Measurements from ENCODE around the gene BBS2. TPM values are rescaled to one million over a fixed set of nuclear protein-coding genes. Genes with fewer than 3 reads are reported as not detected.

BBS2 gene
- total and polyA plus RNA-seq, 2 of the 13 experiments (the other 11 are each of a cell fraction or from before 2014, with no cell fraction given): 59.7 to 68.3 TPM

DNA sequence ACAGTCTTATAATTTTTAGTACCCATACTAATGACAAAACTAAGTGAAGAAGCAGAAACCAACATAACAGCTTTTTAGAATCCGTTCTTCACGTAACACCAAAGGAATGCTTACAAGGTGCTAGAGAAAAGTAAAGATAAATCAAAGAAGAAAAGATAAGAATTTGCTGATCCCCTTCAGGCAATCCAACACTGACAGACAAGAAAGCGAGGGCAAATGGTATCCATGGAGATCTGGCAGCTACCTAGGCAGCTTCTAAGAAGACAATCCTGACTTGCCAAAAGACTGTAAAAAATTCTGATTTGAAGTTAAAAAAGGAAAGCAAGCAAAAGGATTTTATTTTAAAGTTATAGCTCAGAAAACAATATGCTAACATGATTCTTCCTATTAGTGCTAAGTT, 14.6 kb downstream of the BBS2 start (continued):
- TF ChIP-seq, protein P1, sequence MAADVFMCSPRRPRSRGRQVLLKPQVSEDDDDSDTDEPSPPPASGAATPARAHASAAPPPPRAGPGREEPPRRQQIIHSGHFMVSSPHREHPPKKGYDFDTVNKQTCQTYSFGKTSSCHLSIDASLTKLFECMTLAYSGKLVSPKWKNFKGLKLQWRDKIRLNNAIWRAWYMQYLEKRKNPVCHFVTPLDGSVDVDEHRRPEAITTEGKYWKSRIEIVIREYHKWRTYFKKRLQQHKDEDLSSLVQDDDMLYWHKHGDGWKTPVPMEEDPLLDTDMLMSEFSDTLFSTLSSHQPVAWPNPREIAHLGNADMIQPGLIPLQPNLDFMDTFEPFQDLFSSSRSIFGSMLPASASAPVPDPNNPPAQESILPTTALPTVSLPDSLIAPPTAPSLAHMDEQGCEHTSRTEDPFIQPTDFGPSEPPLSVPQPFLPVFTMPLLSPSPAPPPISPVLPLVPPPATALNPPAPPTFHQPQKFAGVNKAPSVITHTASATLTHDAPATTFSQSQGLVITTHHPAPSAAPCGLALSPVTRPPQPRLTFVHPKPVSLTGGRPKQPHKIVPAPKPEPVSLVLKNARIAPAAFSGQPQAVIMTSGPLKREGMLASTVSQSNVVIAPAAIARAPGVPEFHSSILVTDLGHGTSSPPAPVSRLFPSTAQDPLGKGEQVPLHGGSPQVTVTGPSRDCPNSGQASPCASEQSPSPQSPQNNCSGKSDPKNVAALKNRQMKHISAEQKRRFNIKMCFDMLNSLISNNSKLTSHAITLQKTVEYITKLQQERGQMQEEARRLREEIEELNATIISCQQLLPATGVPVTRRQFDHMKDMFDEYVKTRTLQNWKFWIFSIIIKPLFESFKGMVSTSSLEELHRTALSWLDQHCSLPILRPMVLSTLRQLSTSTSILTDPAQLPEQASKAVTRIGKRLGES (CRISPR knock-in tag; IDR thresholded peaks at IDR 0.05; ENCODE audit: borderline replicate concordance): no peak

DNA sequence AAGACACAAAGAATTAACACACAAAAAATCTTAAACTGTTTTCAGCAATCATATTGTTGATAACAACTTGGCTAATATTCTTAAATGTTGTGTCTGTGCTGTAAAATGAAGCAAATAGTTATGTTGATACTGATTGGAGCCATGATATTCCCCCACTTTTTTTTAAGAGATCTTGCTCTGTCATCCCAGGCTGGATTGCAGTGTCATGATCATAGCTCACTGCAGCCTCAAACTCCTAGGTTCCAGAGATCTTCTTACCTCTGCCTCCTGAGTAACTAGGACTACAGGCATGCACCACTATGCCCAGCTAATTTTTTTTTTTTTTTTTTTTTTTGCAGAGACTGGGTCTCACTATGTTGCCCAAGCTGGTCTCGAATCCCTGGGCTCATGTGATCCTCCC, 26.0 kb downstream of the BBS2 start:
- in situ Hi-C loops (cut with HindIII; ENCODE audit: extremely low pct_ligation_motif_present, low pct_unique_long_range_greater_than_20kb) (no loop called here), intact Hi-C loops (cut with micrococcal nuclease; ENCODE audit: unreplicated experiment) (no loop called here)
- Histone ChIP-seq H3K27me3 (ENCODE audit: control insufficient read depth in 1 of 2, insufficient read depth in 2 of 2, low read length in 2 of 2) (no peaks in the 10 kb centered on the region), H3K79me2 (ENCODE audit: insufficient read depth, low read length) (no peaks in the 10 kb centered on the region), H3K4me1 (ENCODE audit: insufficient read depth, low read length) (peaks cover 11% of the 10 kb centered on the region), H3K9ac (ENCODE audit: insufficient read depth, low read depth, low read length) (no peak overlapping the region), H3K4me2 (ENCODE audit: low read depth, low read length) (no peak overlapping the region), H3K27ac (ENCODE audit: extremely low read length, insufficient read depth, low read length) (no peak overlapping the region), H4K20me1 (ENCODE audit: insufficient read depth, low read length) (no peaks in the 10 kb centered on the region), H3K36me3 (replicated peaks in 1 of 2; ENCODE audit: control insufficient read depth in 1 of 2, insufficient read depth in 2 of 2, low read length in 2 of 2) (peaks cover 2 to 16% of the 10 kb centered on the region in 2 experiments; a peak in 4 of 5 replicates), H3K9me3 (ENCODE audit: low read length) (no peaks in the 10 kb centered on the region), H2AFZ (ENCODE audit: low read length) (no peak overlapping the region), H3K4me3 (replicated peaks in 1 of 3; ENCODE audit: insufficient read depth in 1 of 3, low read depth in 2 of 3, low read length in 3 of 3) (no peak overlapping the region)
- WGBS (ENCODE audit: low lambda C conversion rate): 95% methylated on average over 1 of the region's 1 CpG
- ATAC-seq (no peak), FAIRE-seq (no peak), DNase-seq (ENCODE audit: low spot score) (no peak)
- TF ChIP-seq ZNF841 (CRISPR knock-in tag; IDR thresholded peaks at IDR 0.05; ENCODE audit: borderline replicate concordance): no peak
- BruUV-seq (replicated peaks): no TSS peak
- POLR2A ChIA-PET: no interaction called here
- CTCF ChIA-PET (ENCODE audit: low intra/inter-chr PET ratio, low total read pairs): no interaction called here

DNA sequence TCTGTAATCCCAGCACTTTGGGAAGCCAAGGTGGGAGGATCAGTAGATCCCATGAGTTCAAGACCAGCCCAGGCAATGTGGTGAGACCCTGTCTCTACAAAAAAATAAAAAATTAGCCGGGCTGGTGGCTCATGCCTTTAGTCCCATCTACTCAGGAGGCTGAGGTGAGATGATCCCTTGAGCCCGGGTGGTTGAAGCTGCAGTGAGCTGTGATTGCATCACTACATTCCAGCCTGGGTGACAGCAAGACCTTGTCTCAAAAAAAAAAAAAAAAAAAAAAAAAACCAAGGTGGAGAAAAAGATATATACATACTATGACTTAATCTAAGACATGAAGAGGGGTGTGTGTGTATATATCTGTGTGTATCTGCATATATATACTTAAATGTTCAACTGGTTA, 26.7 kb downstream of the BBS2 start:
- peaks cover 1 to 9% of the 10 kb centered on the region in 2 experiments; a peak in 4 of 5 replicates for H3K36me3 ChIP-seq (replicated peaks in 1 of 2; ENCODE audit: control insufficient read depth in 1 of 2, insufficient read depth in 2 of 2, low read length in 2 of 2)
- no peaks in the 10 kb centered on the region for H3K27me3 ChIP-seq (ENCODE audit: control insufficient read depth in 1 of 2, insufficient read depth in 2 of 2, low read length in 2 of 2)
- H3K4me2 ChIP-seq (ENCODE audit: low read depth, low read length): no peak overlapping the region
- H3K9me3 ChIP-seq (ENCODE audit: low read length): no peaks in the 10 kb centered on the region
- H3K9ac ChIP-seq (ENCODE audit: insufficient read depth, low read depth, low read length): no peak overlapping the region
- no peak overlapping the region for H3K27ac ChIP-seq (ENCODE audit: extremely low read length, insufficient read depth, low read length)
- DNase-seq (ENCODE audit: low spot score) (peak; percentile 51), FAIRE-seq (peak; percentile 36), ATAC-seq (peak; percentile 83)
- no peak overlapping the region for H3K4me3 ChIP-seq (replicated peaks in 1 of 3; ENCODE audit: insufficient read depth in 1 of 3, low read depth in 2 of 3, low read length in 3 of 3)
- H3K79me2 ChIP-seq (ENCODE audit: insufficient read depth, low read length): no peaks in the 10 kb centered on the region
- H3K4me1 ChIP-seq (ENCODE audit: insufficient read depth, low read length): peaks cover 11% of the 10 kb centered on the region
- H4K20me1 ChIP-seq (ENCODE audit: insufficient read depth, low read length): no peaks in the 10 kb centered on the region
- no peak overlapping the region for H2AFZ ChIP-seq (ENCODE audit: low read length)
- BruUV-seq (replicated peaks): no TSS peak
- intact Hi-C loops (cut with micrococcal nuclease; ENCODE audit: unreplicated experiment): no loop called here
- in situ Hi-C loops (cut with HindIII; ENCODE audit: extremely low pct_ligation_motif_present, low pct_unique_long_range_greater_than_20kb): no loop called here
- WGBS (ENCODE audit: low lambda C conversion rate): 20% methylated on average over 2 of the region's 2 CpGs
- POLR2A ChIA-PET: interaction anchor here (0.6 kb wide), 1 partner anchor 93 kb away, joined by 3 read pairs; no protein-coding TSS in a partner anchor
- CTCF ChIA-PET (ENCODE audit: low intra/inter-chr PET ratio, low total read pairs): no interaction called here
- TF ChIP-seq TEAD3 (CRISPR knock-in tag; optimal IDR thresholded peaks at IDR 0.05; ENCODE audit: borderline replicate concordance) (peak; percentile 87), ZNF816 (CRISPR knock-in tag; IDR thresholded peaks at IDR 0.05; ENCODE audit: borderline replicate concordance) (no peak), SP4 (CRISPR knock-in tag; IDR thresholded peaks at IDR 0.05) (no peak)
- TF ChIP-seq, protein P2, sequence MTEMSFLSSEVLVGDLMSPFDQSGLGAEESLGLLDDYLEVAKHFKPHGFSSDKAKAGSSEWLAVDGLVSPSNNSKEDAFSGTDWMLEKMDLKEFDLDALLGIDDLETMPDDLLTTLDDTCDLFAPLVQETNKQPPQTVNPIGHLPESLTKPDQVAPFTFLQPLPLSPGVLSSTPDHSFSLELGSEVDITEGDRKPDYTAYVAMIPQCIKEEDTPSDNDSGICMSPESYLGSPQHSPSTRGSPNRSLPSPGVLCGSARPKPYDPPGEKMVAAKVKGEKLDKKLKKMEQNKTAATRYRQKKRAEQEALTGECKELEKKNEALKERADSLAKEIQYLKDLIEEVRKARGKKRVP (CRISPR knock-in tag; IDR thresholded peaks at IDR 0.05): peak in 1 of 2 experiments; percentile 68; a peak in 2 of 4 replicates
- TF ChIP-seq, protein P3, sequence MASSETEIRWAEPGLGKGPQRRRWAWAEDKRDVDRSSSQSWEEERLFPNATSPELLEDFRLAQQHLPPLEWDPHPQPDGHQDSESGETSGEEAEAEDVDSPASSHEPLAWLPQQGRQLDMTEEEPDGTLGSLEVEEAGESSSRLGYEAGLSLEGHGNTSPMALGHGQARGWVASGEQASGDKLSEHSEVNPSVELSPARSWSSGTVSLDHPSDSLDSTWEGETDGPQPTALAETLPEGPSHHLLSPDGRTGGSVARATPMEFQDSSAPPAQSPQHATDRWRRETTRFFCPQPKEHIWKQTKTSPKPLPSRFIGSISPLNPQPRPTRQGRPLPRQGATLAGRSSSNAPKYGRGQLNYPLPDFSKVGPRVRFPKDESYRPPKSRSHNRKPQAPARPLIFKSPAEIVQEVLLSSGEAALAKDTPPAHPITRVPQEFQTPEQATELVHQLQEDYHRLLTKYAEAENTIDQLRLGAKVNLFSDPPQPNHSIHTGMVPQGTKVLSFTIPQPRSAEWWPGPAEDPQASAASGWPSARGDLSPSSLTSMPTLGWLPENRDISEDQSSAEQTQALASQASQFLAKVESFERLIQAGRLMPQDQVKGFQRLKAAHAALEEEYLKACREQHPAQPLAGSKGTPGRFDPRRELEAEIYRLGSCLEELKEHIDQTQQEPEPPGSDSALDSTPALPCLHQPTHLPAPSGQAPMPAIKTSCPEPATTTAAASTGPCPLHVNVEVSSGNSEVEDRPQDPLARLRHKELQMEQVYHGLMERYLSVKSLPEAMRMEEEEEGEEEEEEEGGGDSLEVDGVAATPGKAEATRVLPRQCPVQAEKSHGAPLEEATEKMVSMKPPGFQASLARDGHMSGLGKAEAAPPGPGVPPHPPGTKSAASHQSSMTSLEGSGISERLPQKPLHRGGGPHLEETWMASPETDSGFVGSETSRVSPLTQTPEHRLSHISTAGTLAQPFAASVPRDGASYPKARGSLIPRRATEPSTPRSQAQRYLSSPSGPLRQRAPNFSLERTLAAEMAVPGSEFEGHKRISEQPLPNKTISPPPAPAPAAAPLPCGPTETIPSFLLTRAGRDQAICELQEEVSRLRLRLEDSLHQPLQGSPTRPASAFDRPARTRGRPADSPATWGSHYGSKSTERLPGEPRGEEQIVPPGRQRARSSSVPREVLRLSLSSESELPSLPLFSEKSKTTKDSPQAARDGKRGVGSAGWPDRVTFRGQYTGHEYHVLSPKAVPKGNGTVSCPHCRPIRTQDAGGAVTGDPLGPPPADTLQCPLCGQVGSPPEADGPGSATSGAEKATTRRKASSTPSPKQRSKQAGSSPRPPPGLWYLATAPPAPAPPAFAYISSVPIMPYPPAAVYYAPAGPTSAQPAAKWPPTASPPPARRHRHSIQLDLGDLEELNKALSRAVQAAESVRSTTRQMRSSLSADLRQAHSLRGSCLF (CRISPR knock-in tag; IDR thresholded peaks at IDR 0.05; ENCODE audit: borderline replicate concordance): no peak

Data from HepG2 (cell line).